ENCODE measurements around the gene PGAP1.

GRCh38 chr2:196783431-196784094 lies 142.9 kb downstream of the PGAP1 start:
- TF ChIP-seq EP300 (IDR thresholded peaks at IDR 0.05; ENCODE audit: low read depth) (no peak), CTCF (IDR thresholded peaks at IDR 0.05) (no peak), POLR2AphosphoS5 (IDR thresholded peaks at IDR 0.05) (no peak)
